Measurements from ENCODE around the gene ARHGEF28.

Gene ARHGEF28

DNA sequence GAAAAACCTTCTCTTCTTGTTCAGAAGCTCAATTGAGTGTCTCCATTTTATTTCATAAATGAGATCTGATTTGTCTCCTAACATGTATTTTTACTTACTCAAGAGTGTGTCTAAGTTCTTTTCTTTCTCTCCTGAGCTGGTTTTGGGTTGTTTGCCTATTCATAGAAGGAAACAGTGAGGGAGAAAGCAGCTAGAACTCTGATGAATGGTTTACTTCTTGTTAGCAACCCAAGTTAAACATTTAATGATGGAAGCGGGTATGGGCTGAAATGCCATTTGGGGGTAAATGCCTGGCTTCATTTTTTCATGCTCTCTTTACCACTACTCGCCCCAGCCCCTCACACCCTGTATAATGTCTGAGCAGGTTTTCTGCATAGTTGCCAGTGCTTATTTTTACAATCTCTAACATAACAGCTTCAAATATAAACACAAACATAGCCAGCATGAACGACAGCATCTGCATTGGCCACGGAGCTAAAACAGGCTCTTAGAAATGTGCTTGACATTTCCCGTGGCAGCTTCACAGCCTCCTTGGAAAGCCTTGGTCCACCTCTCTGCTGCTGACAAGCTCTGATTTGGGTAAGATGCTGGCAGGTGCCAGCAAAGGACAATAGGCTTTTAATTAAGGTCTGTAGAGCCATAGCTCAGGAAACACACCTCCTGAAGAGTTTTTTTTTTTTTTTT, 321.1 kb downstream of the ARHGEF28 start:
- TF ChIP-seq, protein P1, sequence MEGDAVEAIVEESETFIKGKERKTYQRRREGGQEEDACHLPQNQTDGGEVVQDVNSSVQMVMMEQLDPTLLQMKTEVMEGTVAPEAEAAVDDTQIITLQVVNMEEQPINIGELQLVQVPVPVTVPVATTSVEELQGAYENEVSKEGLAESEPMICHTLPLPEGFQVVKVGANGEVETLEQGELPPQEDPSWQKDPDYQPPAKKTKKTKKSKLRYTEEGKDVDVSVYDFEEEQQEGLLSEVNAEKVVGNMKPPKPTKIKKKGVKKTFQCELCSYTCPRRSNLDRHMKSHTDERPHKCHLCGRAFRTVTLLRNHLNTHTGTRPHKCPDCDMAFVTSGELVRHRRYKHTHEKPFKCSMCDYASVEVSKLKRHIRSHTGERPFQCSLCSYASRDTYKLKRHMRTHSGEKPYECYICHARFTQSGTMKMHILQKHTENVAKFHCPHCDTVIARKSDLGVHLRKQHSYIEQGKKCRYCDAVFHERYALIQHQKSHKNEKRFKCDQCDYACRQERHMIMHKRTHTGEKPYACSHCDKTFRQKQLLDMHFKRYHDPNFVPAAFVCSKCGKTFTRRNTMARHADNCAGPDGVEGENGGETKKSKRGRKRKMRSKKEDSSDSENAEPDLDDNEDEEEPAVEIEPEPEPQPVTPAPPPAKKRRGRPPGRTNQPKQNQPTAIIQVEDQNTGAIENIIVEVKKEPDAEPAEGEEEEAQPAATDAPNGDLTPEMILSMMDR (IDR thresholded peaks at IDR 0.05; ENCODE audit: low read depth, low read length), result no peak
- no peak for DNase-seq
- Histone ChIP-seq H3K4me3 (ENCODE audit: low read depth, low read length) (no peak overlapping the region), H3K27me3 (ENCODE audit: insufficient read depth, low read depth, severe bottlenecking) (no peaks in the 10 kb centered on the region), H3K27ac (no peak overlapping the region), H3K9me3 (ENCODE audit: severe bottlenecking) (peaks cover 2% of the 10 kb centered on the region), H3K36me3 (no peaks in the 10 kb centered on the region)

- TF ChIP-seq, protein P1 (IDR thresholded peaks at IDR 0.05; ENCODE audit: low read depth, low read length), result no peak
- no peak overlapping the region for H3K27ac ChIP-seq
- H3K9me3 ChIP-seq (ENCODE audit: severe bottlenecking), result peaks cover 2% of the 10 kb centered on the region
- H3K36me3 ChIP-seq, result no peaks in the 10 kb centered on the region
- H3K27me3 ChIP-seq (ENCODE audit: insufficient read depth, low read depth, severe bottlenecking), result no peaks in the 10 kb centered on the region
- no peak for DNase-seq
- no peak overlapping the region for H3K4me3 ChIP-seq (ENCODE audit: low read depth, low read length)
Measured at GRCh38 chr5:73947906-73948640, 322.1 kb downstream of the ARHGEF28 start.

- Histone ChIP-seq H3K9me3 (ENCODE audit: severe bottlenecking) (peaks cover 2% of the 10 kb centered on the region), H3K36me3 (no peaks in the 10 kb centered on the region), H3K27ac (no peak overlapping the region), H3K27me3 (ENCODE audit: insufficient read depth, low read depth, severe bottlenecking) (no peaks in the 10 kb centered on the region), H3K4me3 (ENCODE audit: low read depth, low read length) (no peak overlapping the region)
- TF ChIP-seq, protein P1 (IDR thresholded peaks at IDR 0.05; ENCODE audit: low read depth, low read length), result no peak
- peak; percentile 20 for DNase-seq
Measured at GRCh38 chr5:73948720-73949119, 322.7 kb downstream of the ARHGEF28 start.

DNA sequence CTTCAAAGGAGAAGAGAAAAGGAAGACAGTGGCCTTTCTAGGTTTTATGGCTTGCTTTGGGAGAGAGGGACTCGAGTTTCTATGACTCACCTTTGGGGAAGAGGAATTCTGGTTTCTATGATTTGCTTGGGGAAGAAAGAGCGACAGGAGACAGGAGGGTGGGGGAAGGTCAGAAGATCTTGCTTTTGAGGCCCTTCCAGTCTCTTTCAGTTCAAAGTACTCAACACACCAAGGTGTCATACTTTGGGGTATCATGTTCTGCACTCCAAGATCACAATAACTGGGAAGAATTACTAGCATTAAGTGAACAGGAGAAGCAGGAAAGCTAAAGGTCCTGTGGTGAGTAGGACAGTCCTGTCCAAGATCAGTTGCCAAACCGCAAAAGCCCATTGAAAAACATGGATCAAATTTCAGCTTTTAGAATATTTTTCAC, 324.5 kb downstream of the ARHGEF28 start:
- H3K27me3 ChIP-seq (ENCODE audit: insufficient read depth, low read depth, severe bottlenecking), result no peaks in the 10 kb centered on the region
- H3K4me3 ChIP-seq (ENCODE audit: low read depth, low read length), result no peak overlapping the region
- H3K27ac ChIP-seq, result no peak overlapping the region
- H3K9me3 ChIP-seq (ENCODE audit: severe bottlenecking), result no peaks in the 10 kb centered on the region
- TF ChIP-seq, protein P1 (IDR thresholded peaks at IDR 0.05; ENCODE audit: low read depth, low read length), result no peak
- no peak for DNase-seq
- H3K36me3 ChIP-seq, result no peaks in the 10 kb centered on the region

DNA sequence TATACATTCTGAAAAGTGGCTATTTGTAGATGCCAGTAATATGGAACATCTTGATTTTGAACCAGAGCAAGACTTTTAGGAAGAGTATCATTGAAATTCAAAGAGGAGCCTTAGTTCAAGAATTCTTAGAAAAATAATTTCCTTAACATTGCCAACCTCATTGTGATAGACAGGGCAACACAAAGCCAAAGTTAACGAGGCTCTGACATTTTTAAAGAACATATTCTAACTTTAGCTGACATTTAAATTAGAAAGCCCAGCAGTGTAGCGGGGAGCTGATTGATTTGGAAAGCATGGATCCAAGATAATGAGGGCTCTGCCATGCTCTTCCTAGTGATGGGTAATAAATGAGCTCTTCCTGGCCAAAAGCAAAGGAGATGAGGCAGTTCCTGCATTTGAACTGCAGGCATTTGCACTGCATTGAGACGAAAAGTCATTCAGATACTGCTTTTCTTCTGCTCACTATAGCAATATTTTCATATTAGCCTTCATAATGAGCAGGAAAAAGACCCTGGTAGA, 325.0 kb downstream of the ARHGEF28 start:
- no peaks in the 10 kb centered on the region for H3K27me3 ChIP-seq (ENCODE audit: insufficient read depth, low read depth, severe bottlenecking)
- no peak for DNase-seq
- TF ChIP-seq, protein P1 (IDR thresholded peaks at IDR 0.05; ENCODE audit: low read depth, low read length), result no peak
- no peaks in the 10 kb centered on the region for H3K36me3 ChIP-seq
- H3K27ac ChIP-seq, result no peak overlapping the region
- no peaks in the 10 kb centered on the region for H3K9me3 ChIP-seq (ENCODE audit: severe bottlenecking)
- H3K4me3 ChIP-seq (ENCODE audit: low read depth, low read length), result no peak overlapping the region
